NOMO-1 treated with DMSO at 0.1 percent for 48 hours (cell line): Measurements from ENCODE around the gene ZNF575.

Source experiments
- DNase-seq: peaks from one replicate; lab custom pipeline; 2025; ENCODE audit not compliant: unreplicated experiment; lab: John Stamatoyannopoulos, UW

Gene ZNF575, protein sequence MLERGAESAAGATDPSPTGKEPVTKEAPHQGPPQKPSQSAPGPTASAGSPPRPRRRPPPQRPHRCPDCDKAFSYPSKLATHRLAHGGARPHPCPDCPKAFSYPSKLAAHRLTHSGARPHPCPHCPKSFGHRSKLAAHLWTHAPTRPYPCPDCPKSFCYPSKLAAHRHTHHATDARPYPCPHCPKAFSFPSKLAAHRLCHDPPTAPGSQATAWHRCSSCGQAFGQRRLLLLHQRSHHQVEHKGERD

GRCh38 chr19:43532962-43533545 lies at the start of gene ZNF575:
Gene ZNF575 (plus strand): TSS chr19:43533188. CDS start chr19:43534423, 1,235 bp downstream.
- peak; percentile 87 for DNase-seq

DNA sequence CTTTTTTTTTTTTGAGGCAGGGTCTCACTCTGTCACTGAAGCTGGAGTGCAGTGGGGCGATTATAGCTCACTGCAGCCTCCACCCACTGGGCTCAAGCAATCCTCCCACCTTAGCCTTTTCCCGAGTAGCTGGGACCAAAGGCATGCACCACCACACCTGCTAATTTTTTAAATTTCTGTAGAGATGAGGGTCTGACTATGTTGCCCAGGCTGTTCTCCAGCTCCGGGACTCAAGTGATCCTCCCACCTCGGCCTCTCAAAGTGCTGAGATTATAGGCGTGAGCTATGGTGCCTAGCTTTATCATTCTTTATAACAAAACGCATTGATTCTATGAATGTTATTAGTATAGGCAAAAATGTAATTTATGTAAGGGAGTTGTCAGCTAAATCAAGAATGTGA lies 49.7 kb upstream of the ZNF575 start:
- no peak for DNase-seq

GRCh38 chr19:43485951-43486350 lies 47.0 kb upstream of the ZNF575 start:
- no peak for DNase-seq

DNA sequence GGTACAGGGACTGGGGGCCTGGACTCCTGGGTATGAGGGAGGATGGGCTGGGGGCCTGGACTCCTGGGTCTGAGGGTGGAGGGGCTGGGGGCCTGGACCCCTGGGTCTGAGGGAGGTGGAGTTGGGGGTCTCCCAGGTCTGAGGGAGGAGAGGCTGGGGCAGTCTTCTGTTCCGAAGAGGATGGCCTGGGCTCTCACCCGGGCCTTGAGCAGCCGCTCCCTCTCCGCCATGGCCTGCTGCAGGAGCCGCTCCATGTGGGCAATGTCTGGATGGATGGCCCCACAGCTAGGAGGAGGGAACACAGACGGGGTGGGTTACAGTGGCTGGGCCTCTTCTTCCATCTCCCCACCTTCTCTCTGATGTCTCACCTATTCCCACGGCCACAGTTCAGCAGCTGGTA lies 46.6 kb upstream of the ZNF575 start:
- DNase-seq, result no peak

- DNase-seq, result no peak
These were observed 44.8 kb upstream of the ZNF575 start for GRCh38 chr19:43488179-43488578.

- no peak for DNase-seq
These were observed 43.7 kb upstream of the ZNF575 start for GRCh38 chr19:43489310-43489709.

GRCh38 chr19:43489979-43490599 lies 42.9 kb upstream of the ZNF575 start:
- no peak for DNase-seq

DNA sequence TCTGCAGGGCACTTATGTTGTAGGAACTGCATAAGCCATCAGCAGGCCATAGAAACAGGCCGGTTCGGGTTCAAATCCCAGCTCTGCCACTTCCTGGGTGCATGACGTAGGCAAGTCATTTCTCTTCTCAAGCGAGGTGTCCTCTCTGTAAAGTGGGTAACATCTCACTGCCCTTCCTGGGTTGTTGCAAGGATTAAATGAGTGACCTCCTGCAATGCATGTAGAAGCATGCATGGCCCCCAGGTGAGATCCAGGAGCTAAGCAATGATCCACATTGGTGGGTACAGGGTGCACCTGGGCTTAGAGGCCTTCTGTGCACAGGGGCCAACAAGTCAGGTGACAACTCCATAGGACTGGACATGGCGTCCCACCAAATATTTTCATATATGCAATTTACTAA lies 42.2 kb upstream of the ZNF575 start:
- DNase-seq, result no peak

DNA sequence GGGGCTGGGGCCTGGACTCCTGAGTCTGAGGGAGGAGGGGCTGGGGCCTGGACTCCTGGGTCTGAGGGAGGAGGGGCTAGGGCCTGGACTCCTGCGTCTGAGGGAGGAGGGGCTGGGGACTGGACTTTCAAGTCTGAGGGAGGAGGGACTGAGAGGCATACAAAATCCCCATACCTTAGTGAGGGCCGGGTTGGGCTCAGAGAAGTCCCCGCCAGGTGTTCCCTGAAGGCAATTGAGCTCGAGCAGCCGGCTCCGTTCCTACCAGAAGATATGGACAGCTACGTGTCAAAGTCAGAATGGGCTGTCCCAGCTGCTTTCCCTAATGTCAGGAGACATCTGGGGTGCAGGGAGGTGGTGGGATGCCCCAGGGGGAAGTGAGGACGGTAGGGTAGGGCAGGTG lies 37.9 kb upstream of the ZNF575 start:
- no peak for DNase-seq

GRCh38 chr19:43496960-43497359 lies 36.0 kb upstream of the ZNF575 start:
- DNase-seq, result no peak

DNA sequence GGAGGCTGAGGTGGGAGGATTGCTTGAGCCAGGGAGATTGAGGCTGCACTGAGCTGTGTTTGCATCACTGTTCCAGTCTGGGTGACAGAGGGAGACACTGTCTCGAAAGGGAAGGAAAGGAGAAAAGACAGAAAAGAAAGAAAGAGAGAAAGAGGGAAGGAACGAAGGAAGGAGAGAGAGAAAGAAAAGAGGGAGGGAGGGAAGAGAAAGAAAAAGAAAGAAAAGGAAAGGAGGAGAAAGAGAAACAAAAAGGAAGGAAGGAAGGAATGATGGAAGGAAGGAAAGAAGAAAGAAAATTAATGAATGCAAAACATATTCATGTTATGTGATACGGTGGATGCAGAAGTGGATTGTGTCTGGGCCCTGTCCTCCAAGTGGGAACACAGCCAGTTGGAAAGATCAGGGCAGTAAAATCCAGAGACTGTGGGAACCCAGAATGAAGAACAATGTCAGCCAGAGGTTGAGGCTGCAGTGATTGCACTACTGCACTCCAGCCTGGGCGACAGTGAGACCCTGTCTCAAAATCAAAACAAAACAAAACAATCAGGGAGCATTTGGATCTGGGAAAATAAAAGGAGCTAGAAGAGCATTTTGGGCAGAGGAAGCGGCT lies 34.6 kb upstream of the ZNF575 start:
- no peak for DNase-seq

GRCh38 chr19:43499042-43499441 lies 33.9 kb upstream of the ZNF575 start:
- no peak for DNase-seq

GRCh38 chr19:43501661-43502418 lies 31.1 kb upstream of the ZNF575 start:
- no peak for DNase-seq

GRCh38 chr19:43502419-43502976 lies 30.5 kb upstream of the ZNF575 start:
- no peak for DNase-seq

DNA sequence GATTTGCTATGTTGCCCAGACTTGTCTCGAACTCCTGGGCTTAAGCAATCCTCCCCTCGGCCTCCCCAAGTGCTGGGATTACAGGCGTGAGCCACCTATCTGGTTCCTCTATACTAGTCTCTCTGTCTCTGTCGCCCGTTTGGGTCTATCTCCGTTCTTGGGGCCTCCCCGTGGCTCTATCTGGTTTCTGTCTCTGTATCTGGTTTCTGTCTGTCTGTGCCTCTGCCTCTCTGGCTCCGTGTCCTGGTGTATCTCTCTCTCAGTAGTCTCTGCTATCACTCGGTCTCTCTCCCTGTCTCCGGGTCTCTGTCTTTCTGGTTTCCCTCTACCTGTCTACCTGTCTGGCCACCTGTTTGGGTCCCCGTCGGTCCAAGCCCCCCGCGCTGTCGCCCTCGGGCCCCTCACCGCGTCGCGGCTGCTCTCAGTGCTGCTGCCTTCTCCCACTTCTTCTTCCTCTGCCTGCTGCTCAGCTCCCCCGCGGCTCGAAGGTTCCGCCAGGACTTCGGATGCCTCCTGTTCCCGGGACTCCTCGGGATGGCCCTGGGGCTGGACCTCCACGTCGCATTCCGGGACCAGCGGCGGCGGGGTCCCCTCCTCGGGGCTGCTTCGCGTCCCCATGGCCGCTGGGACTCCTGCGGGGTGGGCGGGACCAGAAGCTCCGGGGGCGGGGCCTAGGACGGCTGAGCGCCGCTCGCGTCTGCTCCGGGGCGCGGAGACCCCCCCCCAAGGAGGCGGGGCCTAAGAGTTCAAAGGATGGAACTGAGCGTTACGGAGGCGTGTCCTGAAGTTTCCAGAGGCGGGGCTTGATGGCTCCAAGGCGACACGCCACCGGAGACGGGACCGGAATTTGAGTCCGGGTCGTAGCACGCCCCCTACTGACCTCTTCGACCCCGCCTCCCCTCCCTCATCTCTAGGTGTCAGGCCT lies 29.2 kb upstream of the ZNF575 start:
- DNase-seq, result peak; percentile 93

DNA sequence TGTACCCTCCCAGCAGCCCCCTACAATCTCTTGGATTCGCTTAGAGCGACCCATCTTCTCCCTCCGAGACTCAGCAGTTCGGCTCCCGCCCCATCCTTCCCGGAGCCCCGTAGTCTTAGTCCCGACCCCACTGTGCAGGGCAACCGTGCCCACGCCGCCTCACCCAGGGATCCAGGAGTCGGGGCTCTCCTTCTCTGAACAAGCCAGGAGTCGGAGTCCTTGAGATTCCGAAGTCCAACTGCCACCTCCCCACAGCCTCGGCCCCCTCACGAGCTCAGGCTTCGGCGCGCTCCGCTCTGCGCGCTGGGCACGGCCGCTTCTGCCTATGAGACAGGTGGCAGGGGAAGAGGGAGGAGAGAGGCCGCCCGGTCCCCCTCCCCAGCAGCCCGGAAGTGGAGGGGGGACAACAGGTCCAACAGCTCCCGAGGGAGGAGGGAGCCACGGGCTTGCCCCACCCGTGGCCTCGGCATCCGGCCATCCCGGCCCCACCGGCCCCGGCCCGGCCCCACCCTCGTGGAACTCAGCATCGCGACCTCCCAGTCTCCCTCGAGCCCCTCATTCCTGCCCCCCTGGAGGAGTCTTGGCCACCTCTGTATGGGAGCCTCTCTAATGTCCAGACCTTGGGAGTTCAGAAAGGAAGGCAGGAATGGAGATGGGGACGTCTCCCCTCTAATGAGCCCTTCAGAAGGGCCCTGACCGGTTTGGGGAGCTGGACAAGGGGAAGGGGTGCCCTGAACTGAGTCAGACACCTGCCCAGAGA lies 28.4 kb upstream of the ZNF575 start, which contains the start of gene PHLDB3:
TSS of gene PHLDB3 (minus strand) at position 321 of the 760 bp plus-strand sequence. CDS start 628 bp downstream, outside the sequence.
- no peak for DNase-seq

DNA sequence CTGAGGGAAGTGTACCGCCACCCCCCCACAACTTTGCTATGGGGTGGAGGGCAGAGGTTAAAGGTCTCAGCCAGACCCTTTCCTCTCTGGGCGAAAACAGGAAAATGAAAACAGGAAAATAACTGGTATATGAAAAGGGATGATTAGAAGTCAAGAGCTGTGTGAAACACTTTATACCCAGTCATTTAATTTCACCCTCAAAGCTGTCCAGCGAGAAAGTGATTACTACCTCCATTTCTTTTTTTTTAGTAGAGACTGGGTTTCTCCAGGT lies 27.9 kb upstream of the ZNF575 start:
- no peak for DNase-seq

- no peak for DNase-seq
These were observed 27.0 kb upstream of the ZNF575 start for GRCh38 chr19:43505941-43506340.

DNA sequence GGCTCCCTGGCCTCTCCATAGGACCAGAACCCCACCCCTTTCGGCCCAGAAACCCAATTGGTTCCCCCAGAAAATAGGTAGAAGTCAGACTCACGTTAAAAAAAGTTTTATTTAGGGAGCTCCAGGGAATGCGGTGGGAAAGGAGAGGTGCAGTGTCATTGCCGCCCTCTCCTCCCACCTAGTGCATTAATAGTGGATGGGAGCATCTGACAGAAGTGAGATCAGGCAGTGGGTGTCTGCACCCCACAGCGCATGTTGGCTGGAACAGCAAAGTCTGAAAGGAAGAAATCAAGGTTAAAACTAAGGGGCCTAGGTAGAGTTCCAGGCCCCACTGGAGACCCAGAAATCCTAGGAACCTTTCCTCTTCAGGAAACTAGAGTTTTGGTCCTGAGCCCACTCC lies 26.4 kb upstream of the ZNF575 start:
- DNase-seq, result no peak
